NCI-H748 (cell line): Measurements from ENCODE around the gene IRAK2.
"Not testable (repeated sequence)": the region's sequence is repeated elsewhere in the genome, so short reads cannot be mapped to it uniquely, and the experiment has no call there.

Experiments used
- DNase-seq: peaks from one replicate; lab custom pipeline; 2025; ENCODE audit not compliant: unreplicated experiment; lab: John Stamatoyannopoulos, UW

Gene IRAK2

GRCh38 chr3:10248984-10249748 lies 84.4 kb downstream of the IRAK2 start:
- peak; percentile 29 for DNase-seq

- no peak for DNase-seq
Measured at GRCh38 chr3:10249833-10250232, 85.1 kb downstream of the IRAK2 start.

- DNase-seq, result no peak
Measured at GRCh38 chr3:10251006-10251405, 86.3 kb downstream of the IRAK2 start.

GRCh38 chr3:10253731-10254130 lies 89.0 kb downstream of the IRAK2 start:
- no peak for DNase-seq

- no peak for DNase-seq
Measured at GRCh38 chr3:10255835-10256234, 91.1 kb downstream of the IRAK2 start.

- no peak for DNase-seq
Measured at GRCh38 chr3:10259036-10259435, 94.3 kb downstream of the IRAK2 start.

- no peak for DNase-seq
Measured at GRCh38 chr3:10259798-10260197, 95.1 kb downstream of the IRAK2 start.

GRCh38 chr3:10260211-10260701 lies 95.5 kb downstream of the IRAK2 start:
- DNase-seq, result no peak

GRCh38 chr3:10262027-10262426 lies 97.3 kb downstream of the IRAK2 start:
- DNase-seq, result no peak

- DNase-seq, result no peak
Measured at GRCh38 chr3:10263646-10264363, 99.1 kb downstream of the IRAK2 start.

GRCh38 chr3:10265833-10266232 lies 101.1 kb downstream of the IRAK2 start:
- no peak for DNase-seq

- not testable (repeated sequence) for DNase-seq
Measured at GRCh38 chr3:10266936-10267335, 102.2 kb downstream of the IRAK2 start.

GRCh38 chr3:10268116-10268515 lies 103.4 kb downstream of the IRAK2 start:
- DNase-seq, result no peak

GRCh38 chr3:10268930-10269329 lies 104.2 kb downstream of the IRAK2 start:
- no peak for DNase-seq

- no peak for DNase-seq
Measured at GRCh38 chr3:10269443-10269842, 104.7 kb downstream of the IRAK2 start.

GRCh38 chr3:10272476-10272875 lies 107.8 kb downstream of the IRAK2 start:
- DNase-seq, result not testable (repeated sequence)

- DNase-seq, result no peak
Measured at GRCh38 chr3:10272977-10273376, 108.3 kb downstream of the IRAK2 start.

GRCh38 chr3:10273702-10274305 lies 109.1 kb downstream of the IRAK2 start:
- DNase-seq, result no peak

- peak; percentile 54 for DNase-seq
Measured at GRCh38 chr3:10274601-10275000, 109.9 kb downstream of the IRAK2 start.

GRCh38 chr3:10277115-10277625 lies 112.5 kb downstream of the IRAK2 start:
- DNase-seq, result no peak

- no peak for DNase-seq
Measured at GRCh38 chr3:10278501-10278900, 113.8 kb downstream of the IRAK2 start.
